ENCODE measurements around the gene SORCS2. TPM values are rescaled to one million over a fixed set of nuclear protein-coding genes. Genes with fewer than 3 reads are reported as not detected.

The SORCS2 gene
- total RNA-seq, 4 donors from 2014 or later: 0.26 to 17.1 (median 2.9) TPM

DNA sequence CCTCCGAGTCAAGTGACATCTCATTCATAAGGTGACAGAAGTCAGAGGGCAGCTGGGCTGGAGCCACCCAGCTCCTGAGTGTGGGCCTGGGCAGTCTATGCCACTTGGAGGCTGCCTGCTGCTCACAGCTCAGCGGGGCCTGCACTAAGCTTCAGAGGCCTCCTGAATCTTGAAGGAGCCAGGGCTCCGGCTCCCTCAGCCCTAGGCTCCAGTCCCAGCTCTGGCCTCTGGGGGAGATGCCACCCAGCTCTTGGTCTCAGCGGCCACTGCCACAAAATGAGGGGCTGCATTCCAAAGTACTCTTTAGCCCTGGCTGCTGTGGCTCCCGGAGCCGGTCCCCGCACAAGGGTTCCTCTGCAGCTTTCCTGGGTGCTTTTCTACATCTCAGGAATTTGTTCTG lies 275.1 kb downstream of the SORCS2 start:
- no peak for TF ChIP-seq POLR2A (IDR thresholded peaks at IDR 0.05)
- TF ChIP-seq, protein P1, sequence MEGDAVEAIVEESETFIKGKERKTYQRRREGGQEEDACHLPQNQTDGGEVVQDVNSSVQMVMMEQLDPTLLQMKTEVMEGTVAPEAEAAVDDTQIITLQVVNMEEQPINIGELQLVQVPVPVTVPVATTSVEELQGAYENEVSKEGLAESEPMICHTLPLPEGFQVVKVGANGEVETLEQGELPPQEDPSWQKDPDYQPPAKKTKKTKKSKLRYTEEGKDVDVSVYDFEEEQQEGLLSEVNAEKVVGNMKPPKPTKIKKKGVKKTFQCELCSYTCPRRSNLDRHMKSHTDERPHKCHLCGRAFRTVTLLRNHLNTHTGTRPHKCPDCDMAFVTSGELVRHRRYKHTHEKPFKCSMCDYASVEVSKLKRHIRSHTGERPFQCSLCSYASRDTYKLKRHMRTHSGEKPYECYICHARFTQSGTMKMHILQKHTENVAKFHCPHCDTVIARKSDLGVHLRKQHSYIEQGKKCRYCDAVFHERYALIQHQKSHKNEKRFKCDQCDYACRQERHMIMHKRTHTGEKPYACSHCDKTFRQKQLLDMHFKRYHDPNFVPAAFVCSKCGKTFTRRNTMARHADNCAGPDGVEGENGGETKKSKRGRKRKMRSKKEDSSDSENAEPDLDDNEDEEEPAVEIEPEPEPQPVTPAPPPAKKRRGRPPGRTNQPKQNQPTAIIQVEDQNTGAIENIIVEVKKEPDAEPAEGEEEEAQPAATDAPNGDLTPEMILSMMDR (IDR thresholded peaks at IDR 0.05): no peak

DNA sequence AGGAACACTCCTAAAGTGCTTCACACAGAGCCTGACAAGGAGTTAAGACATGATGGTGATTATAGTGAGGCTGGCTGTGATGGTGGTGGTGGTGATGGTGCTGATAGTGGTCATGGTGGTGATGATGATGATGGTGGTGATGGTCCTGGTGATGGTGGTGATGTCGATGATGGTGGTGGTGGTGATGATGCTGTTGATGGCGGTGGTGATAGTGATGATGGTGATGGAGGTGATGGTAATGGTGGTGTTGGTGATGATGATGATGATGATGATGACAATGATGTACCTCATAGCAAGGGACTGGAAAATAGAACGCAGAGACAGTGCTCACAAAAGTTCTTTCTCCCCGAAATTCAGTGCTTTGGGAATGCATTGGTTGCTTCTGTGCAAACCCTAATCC lies 276.7 kb downstream of the SORCS2 start:
- TF ChIP-seq, protein P1 (IDR thresholded peaks at IDR 0.05): no peak
- TF ChIP-seq POLR2A (IDR thresholded peaks at IDR 0.05): no peak
- no peak overlapping the region for H3K27ac ChIP-seq
- H3K4me1 ChIP-seq: no peaks in the 10 kb centered on the region
- no peak for DNase-seq
- no peaks in the 10 kb centered on the region for H3K9me3 ChIP-seq
- intact Hi-C loops (cut with DNase I; ENCODE audit: low total_unique reads): no loop called here
- H3K36me3 ChIP-seq: no peaks in the 10 kb centered on the region
- H3K27me3 ChIP-seq: no peaks in the 10 kb centered on the region
- no peak overlapping the region for H3K4me3 ChIP-seq

More for the DNA sequence above, 275.1 kb downstream of the SORCS2 start:
- intact Hi-C loops (cut with DNase I; ENCODE audit: low total_unique reads): no loop called here
- no peaks in the 10 kb centered on the region for H3K4me1 ChIP-seq
- H3K4me3 ChIP-seq: no peak overlapping the region
- DNase-seq: no peak
- H3K9me3 ChIP-seq: no peaks in the 10 kb centered on the region
- H3K27ac ChIP-seq: no peak overlapping the region
- no peaks in the 10 kb centered on the region for H3K36me3 ChIP-seq
- H3K27me3 ChIP-seq: no peaks in the 10 kb centered on the region

DNA sequence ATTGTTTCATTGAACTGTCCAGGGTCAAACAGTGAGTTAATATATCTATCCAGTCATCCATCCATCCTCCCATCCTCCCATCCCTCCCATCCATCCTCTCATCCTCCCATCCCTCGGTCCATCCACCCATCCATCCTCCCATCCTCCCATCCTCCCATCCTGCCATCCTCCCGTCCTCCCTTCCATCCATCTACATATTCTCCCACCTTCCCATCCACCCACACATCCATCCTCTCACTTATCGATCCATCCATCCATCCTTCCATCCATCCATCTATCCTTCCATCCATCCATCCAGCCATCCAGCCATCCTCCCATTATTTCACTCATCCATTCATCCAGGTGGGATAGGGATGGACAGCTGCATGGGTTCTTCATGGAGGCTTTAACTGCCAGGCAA lies 277.8 kb downstream of the SORCS2 start:
- H3K4me3 ChIP-seq: no peak overlapping the region
- no peaks in the 10 kb centered on the region for H3K27me3 ChIP-seq
- no peaks in the 10 kb centered on the region for H3K9me3 ChIP-seq
- H3K27ac ChIP-seq: no peak overlapping the region
- intact Hi-C loops (cut with DNase I; ENCODE audit: low total_unique reads): no loop called here
- no peaks in the 10 kb centered on the region for H3K4me1 ChIP-seq
- H3K36me3 ChIP-seq: no peaks in the 10 kb centered on the region
- TF ChIP-seq POLR2A (IDR thresholded peaks at IDR 0.05): no peak
- TF ChIP-seq, protein P1 (IDR thresholded peaks at IDR 0.05): no peak
- no peak for DNase-seq

DNA sequence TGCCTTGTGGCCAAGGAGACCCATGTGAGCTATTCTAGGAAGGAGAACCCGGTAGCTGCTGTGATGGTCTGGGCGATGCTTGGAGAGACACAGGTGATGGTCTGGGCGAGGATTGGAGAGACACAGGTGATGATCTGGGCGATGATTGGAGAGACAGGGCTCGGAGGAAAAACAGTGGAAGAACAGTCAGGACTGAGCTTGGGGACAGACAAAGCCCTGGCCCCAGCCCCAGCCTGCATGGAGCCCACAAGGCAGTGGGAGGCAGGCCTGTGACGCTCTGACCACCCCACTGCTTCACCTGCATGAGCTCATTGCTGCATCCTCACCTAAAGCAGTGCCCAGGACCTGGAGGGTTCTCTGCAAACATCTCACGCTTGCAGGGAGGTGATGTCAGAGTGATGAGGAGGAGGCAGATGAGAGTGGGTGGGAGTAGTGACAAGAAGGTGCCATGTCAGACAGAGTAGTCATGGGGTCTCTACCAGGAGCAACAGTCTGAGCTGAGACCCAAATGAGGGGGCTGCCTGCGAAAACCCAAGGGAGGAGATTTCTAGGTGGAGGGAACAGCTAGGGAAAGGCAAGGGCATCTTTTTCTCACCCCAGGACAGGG lies 278.3 kb downstream of the SORCS2 start:
- Histone ChIP-seq H3K27ac (no peak overlapping the region), H3K4me3 (no peak overlapping the region), H3K27me3 (no peaks in the 10 kb centered on the region), H3K9me3 (no peaks in the 10 kb centered on the region), H3K4me1 (no peaks in the 10 kb centered on the region), H3K36me3 (no peaks in the 10 kb centered on the region)
- intact Hi-C loops (cut with DNase I; ENCODE audit: low total_unique reads): no loop called here
- no peak for TF ChIP-seq POLR2A (IDR thresholded peaks at IDR 0.05)
- TF ChIP-seq, protein P1 (IDR thresholded peaks at IDR 0.05): no peak
- no peak for DNase-seq

DNA sequence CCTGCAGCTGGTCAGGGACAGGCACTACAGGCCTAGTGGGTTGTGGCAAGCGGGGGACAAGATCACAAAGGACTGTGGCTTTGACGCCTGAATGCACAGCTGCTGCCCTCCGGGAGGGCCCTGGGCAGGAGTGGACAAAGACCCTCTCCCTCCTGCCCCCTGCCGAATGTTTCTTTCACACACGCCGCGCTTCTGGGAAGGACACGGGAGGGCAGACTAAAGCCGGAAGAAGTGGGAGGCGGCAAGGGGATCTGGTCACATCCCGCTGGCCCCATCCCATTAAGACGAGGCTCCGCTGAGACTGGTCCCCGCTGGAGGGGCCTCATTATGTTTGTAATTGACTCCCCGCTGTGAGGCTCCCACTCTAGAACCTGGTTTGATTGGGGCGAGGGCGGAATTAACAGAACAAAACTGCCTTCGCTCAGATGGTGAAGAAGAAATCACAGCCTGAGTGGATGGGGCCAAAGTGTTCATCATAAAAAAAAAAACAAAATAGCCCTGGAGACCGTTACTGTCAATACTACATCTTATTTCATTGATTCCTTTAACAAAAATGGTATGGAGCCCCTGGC lies 280.2 kb downstream of the SORCS2 start:
- Histone ChIP-seq H3K36me3 (no peaks in the 10 kb centered on the region), H3K9me3 (no peaks in the 10 kb centered on the region), H3K4me1 (no peaks in the 10 kb centered on the region), H3K27ac (no peak overlapping the region), H3K4me3 (no peak overlapping the region), H3K27me3 (no peaks in the 10 kb centered on the region)
- TF ChIP-seq POLR2A (IDR thresholded peaks at IDR 0.05): no peak
- TF ChIP-seq, protein P1 (IDR thresholded peaks at IDR 0.05): no peak
- intact Hi-C loops (cut with DNase I; ENCODE audit: low total_unique reads): no loop called here
- DNase-seq: no peak

Measured in uterus (tissue), 4 donors.